AG09319 (cell line): ENCODE results near the gene GSS.

Experiments
- DNase-seq: peaks from one replicate; pipeline ENCODE4 v3.0.0-alpha.2; 2010; ENCODE audit warnings: low read depth; ENCODE audit errors: extremely low read depth
- CTCF ChIP-seq: IDR thresholded peaks from 2 replicates; pipeline ENCODE4 v1.5.1; 2011; ENCODE audit warnings: low read depth, mild to moderate bottlenecking, inconsistent platforms, low read length, moderate library complexity

Gene GSS

GRCh38 chr20:34986311-34987287, 31.0 kb upstream of the GSS start:
- no peak for TF ChIP-seq CTCF
- DNase-seq: no peak

GRCh38 chr20:34985461-34986310, 30.1 kb upstream of the GSS start:
- no peak for TF ChIP-seq CTCF
- no peak for DNase-seq

GRCh38 chr20:34984756-34985261, 29.2 kb upstream of the GSS start:
- no peak for DNase-seq
- TF ChIP-seq CTCF: no peak

GRCh38 chr20:34983995-34984735, 28.6 kb upstream of the GSS start:
- DNase-seq: no peak
- no peak for TF ChIP-seq CTCF

GRCh38 chr20:34983089-34983820, 27.6 kb upstream of the GSS start:
- TF ChIP-seq CTCF: no peak
- DNase-seq: no peak

- no peak for TF ChIP-seq CTCF
- DNase-seq: no peak
Observed at GRCh38 chr20:34982270-34983088, 26.9 kb upstream of the GSS start.
